Measurements from ENCODE around the gene BCL11A.
A peak's percentile ranks its signal among the peaks of the same experiment; 100 is the strongest.

The BCL11A gene

GRCh38 chr2:60544062-60544461, 9.4 kb downstream of the BCL11A start:
- no peak overlapping the region for H3K27ac Mint-ChIP-seq
- H3K36me3 Mint-ChIP-seq (ENCODE audit: low read depth), result no peaks in the 10 kb centered on the region
- peaks cover 32% of the 10 kb centered on the region for H3K4me1 Mint-ChIP-seq (ENCODE audit: low read depth)
- no peaks in the 10 kb centered on the region for H3K9me3 Mint-ChIP-seq
- H3K27me3 Mint-ChIP-seq, result peaks cover 58% of the 10 kb centered on the region
- H3K4me3 Mint-ChIP-seq, result no peak overlapping the region

GRCh38 chr2:60541056-60541651, 12.3 kb downstream of the BCL11A start:
- Mint-ChIP-seq H3K27me3 (peaks cover 33% of the 10 kb centered on the region), H3K9me3 (no peaks in the 10 kb centered on the region), H3K4me3 (no peak overlapping the region), H3K36me3 (ENCODE audit: low read depth) (no peaks in the 10 kb centered on the region), H3K27ac (no peak overlapping the region), H3K4me1 (ENCODE audit: low read depth) (peaks cover 23% of the 10 kb centered on the region)

GRCh38 chr2:60540074-60540473, 13.4 kb downstream of the BCL11A start:
- Mint-ChIP-seq H3K36me3 (ENCODE audit: low read depth) (no peaks in the 10 kb centered on the region), H3K9me3 (no peaks in the 10 kb centered on the region), H3K27me3 (peaks cover 29% of the 10 kb centered on the region), H3K4me1 (ENCODE audit: low read depth) (peaks cover 17% of the 10 kb centered on the region), H3K27ac (no peak overlapping the region), H3K4me3 (no peak overlapping the region)

- Mint-ChIP-seq H3K27me3 (peaks cover 24% of the 10 kb centered on the region), H3K4me3 (no peak overlapping the region), H3K27ac (no peak overlapping the region), H3K36me3 (ENCODE audit: low read depth) (no peaks in the 10 kb centered on the region), H3K9me3 (no peaks in the 10 kb centered on the region), H3K4me1 (ENCODE audit: low read depth) (peaks cover 13% of the 10 kb centered on the region)
Observed at GRCh38 chr2:60539140-60539539, 14.3 kb downstream of the BCL11A start.

- Mint-ChIP-seq H3K36me3 (ENCODE audit: low read depth) (no peaks in the 10 kb centered on the region), H3K9me3 (no peaks in the 10 kb centered on the region), H3K4me1 (ENCODE audit: low read depth) (peaks cover 10% of the 10 kb centered on the region), H3K4me3 (no peak overlapping the region), H3K27me3 (peaks cover 20% of the 10 kb centered on the region), H3K27ac (no peak overlapping the region)
Observed at GRCh38 chr2:60538101-60538500, 15.4 kb downstream of the BCL11A start.

- Mint-ChIP-seq H3K27ac (no peak overlapping the region), H3K27me3 (peaks cover 30% of the 10 kb centered on the region), H3K4me3 (no peak overlapping the region), H3K36me3 (ENCODE audit: low read depth) (no peaks in the 10 kb centered on the region), H3K9me3 (no peaks in the 10 kb centered on the region), H3K4me1 (ENCODE audit: low read depth) (peaks cover 18% of the 10 kb centered on the region)
Observed at GRCh38 chr2:60536746-60537145, 16.7 kb downstream of the BCL11A start.

GRCh38 chr2:60535685-60536312, 17.7 kb downstream of the BCL11A start:
- Mint-ChIP-seq H3K9me3 (no peaks in the 10 kb centered on the region), H3K36me3 (ENCODE audit: low read depth) (no peaks in the 10 kb centered on the region), H3K27ac (no peak overlapping the region), H3K4me3 (no peak overlapping the region), H3K27me3 (peaks cover 33% of the 10 kb centered on the region), H3K4me1 (ENCODE audit: low read depth) (peaks cover 20% of the 10 kb centered on the region)

- H3K9me3 Mint-ChIP-seq, result no peaks in the 10 kb centered on the region
- H3K27me3 Mint-ChIP-seq, result peaks cover 38% of the 10 kb centered on the region
- no peaks in the 10 kb centered on the region for H3K36me3 Mint-ChIP-seq (ENCODE audit: low read depth)
- H3K27ac Mint-ChIP-seq, result no peak overlapping the region
- no peak overlapping the region for H3K4me3 Mint-ChIP-seq
- H3K4me1 Mint-ChIP-seq (ENCODE audit: low read depth), result peaks cover 24% of the 10 kb centered on the region
Observed at GRCh38 chr2:60534892-60535684, 18.4 kb downstream of the BCL11A start.

GRCh38 chr2:60534052-60534685, 19.3 kb downstream of the BCL11A start:
- no peak overlapping the region for H3K27ac Mint-ChIP-seq
- no peaks in the 10 kb centered on the region for H3K9me3 Mint-ChIP-seq
- no peaks in the 10 kb centered on the region for H3K36me3 Mint-ChIP-seq (ENCODE audit: low read depth)
- no peak overlapping the region for H3K4me3 Mint-ChIP-seq
- H3K27me3 Mint-ChIP-seq, result peaks cover 41% of the 10 kb centered on the region
- peaks cover 28% of the 10 kb centered on the region for H3K4me1 Mint-ChIP-seq (ENCODE audit: low read depth)

GRCh38 chr2:60533101-60534051, 20.1 kb downstream of the BCL11A start:
- H3K4me3 Mint-ChIP-seq, result no peak overlapping the region
- H3K4me1 Mint-ChIP-seq (ENCODE audit: low read depth), result peaks cover 28% of the 10 kb centered on the region
- H3K27ac Mint-ChIP-seq, result no peak overlapping the region
- H3K36me3 Mint-ChIP-seq (ENCODE audit: low read depth), result no peaks in the 10 kb centered on the region
- peaks cover 45% of the 10 kb centered on the region for H3K27me3 Mint-ChIP-seq
- no peaks in the 10 kb centered on the region for H3K9me3 Mint-ChIP-seq

- peaks cover 49% of the 10 kb centered on the region for H3K27me3 Mint-ChIP-seq
Observed at GRCh38 chr2:60532421-60532820, 21.0 kb downstream of the BCL11A start.

GRCh38 chr2:60531701-60532133, 21.7 kb downstream of the BCL11A start:
- H3K36me3 Mint-ChIP-seq (ENCODE audit: low read depth), result no peaks in the 10 kb centered on the region
- peaks cover 28% of the 10 kb centered on the region for H3K4me1 Mint-ChIP-seq (ENCODE audit: low read depth)
- H3K4me3 Mint-ChIP-seq, result no peak overlapping the region
- H3K27me3 Mint-ChIP-seq, result peaks cover 49% of the 10 kb centered on the region
- H3K27ac Mint-ChIP-seq, result no peak overlapping the region
- H3K9me3 Mint-ChIP-seq, result no peaks in the 10 kb centered on the region

More at GRCh38 chr2:60532421-60532820, 21.0 kb downstream of the BCL11A start:
- H3K4me3 Mint-ChIP-seq, result no peak overlapping the region
- H3K9me3 Mint-ChIP-seq, result no peaks in the 10 kb centered on the region
- peaks cover 28% of the 10 kb centered on the region for H3K4me1 Mint-ChIP-seq (ENCODE audit: low read depth)
- H3K36me3 Mint-ChIP-seq (ENCODE audit: low read depth), result no peaks in the 10 kb centered on the region
- H3K27ac Mint-ChIP-seq, result peak overlapping the region; percentile 36

- Mint-ChIP-seq H3K9me3 (no peaks in the 10 kb centered on the region), H3K27ac (peak overlapping the region; percentile 9), H3K4me1 (ENCODE audit: low read depth) (peaks cover 30% of the 10 kb centered on the region), H3K36me3 (ENCODE audit: low read depth) (no peaks in the 10 kb centered on the region), H3K4me3 (peak overlapping the region; percentile 35), H3K27me3 (peaks cover 42% of the 10 kb centered on the region)
Observed at GRCh38 chr2:60530660-60531281, 22.7 kb downstream of the BCL11A start.

Measured in stimulated activated naive CD8-positive, alpha-beta T cell treated with anti-CD3 and anti-CD28 coated beads, Interleukin-15, Interleukin-2, amounts not matched to agents 100 ng/mL and 50 ng/mL, for 24 hours (primary cell).